ENCODE data around the gene TMC3.
A peak's percentile ranks its signal among the peaks of the same experiment; 100 is the strongest.
"Not testable (repeated sequence)": the region's sequence is repeated elsewhere in the genome, so short reads cannot be mapped to it uniquely, and the experiment has no call there.

Gene TMC3
- total RNA-seq = 0 to 0.09 reads per million in 2 donors

- DNase-seq = no peak
Measured at GRCh38 chr15:81373775-81374395, at the start of gene TMC3. TMC3 (minus strand) TSS chr15:81374213; CDS start chr15:81374077, 136 bp downstream.

GRCh38 chr15:81421461-81421860 lies 47.4 kb upstream of the TMC3 start:
- no peak for DNase-seq

- no peak for DNase-seq
Measured at GRCh38 chr15:81419332-81419943, 45.4 kb upstream of the TMC3 start.

GRCh38 chr15:81418891-81419290 lies 44.9 kb upstream of the TMC3 start:
- no peak for DNase-seq

GRCh38 chr15:81418444-81418843 lies 44.4 kb upstream of the TMC3 start:
- DNase-seq = no peak

GRCh38 chr15:81414274-81414968 lies 40.4 kb upstream of the TMC3 start:
- DNase-seq = not testable (repeated sequence)

GRCh38 chr15:81413851-81414250 lies 39.8 kb upstream of the TMC3 start:
- peak; percentile 10 for DNase-seq

GRCh38 chr15:81411969-81412633 lies 38.1 kb upstream of the TMC3 start:
- DNase-seq = no peak

- no peak for DNase-seq
Measured at GRCh38 chr15:81411051-81411450, 37.0 kb upstream of the TMC3 start.

GRCh38 chr15:81410318-81410753 lies 36.3 kb upstream of the TMC3 start:
- no peak for DNase-seq

- DNase-seq = no peak
Measured at GRCh38 chr15:81407718-81408117, 33.7 kb upstream of the TMC3 start.

GRCh38 chr15:81407176-81407575 lies 33.2 kb upstream of the TMC3 start:
- DNase-seq = no peak

- no peak for DNase-seq
Measured at GRCh38 chr15:81400640-81401236, 26.7 kb upstream of the TMC3 start.

GRCh38 chr15:81398910-81399551 lies 25.0 kb upstream of the TMC3 start:
- DNase-seq = no peak

- DNase-seq = no peak
Measured at GRCh38 chr15:81398456-81398855, 24.4 kb upstream of the TMC3 start.

GRCh38 chr15:81394603-81395002 lies 20.6 kb upstream of the TMC3 start:
- DNase-seq = no peak

- no peak for DNase-seq
Measured at GRCh38 chr15:81391657-81392056, 17.6 kb upstream of the TMC3 start.

GRCh38 chr15:81388436-81388770 lies 14.4 kb upstream of the TMC3 start:
- DNase-seq = no peak

- DNase-seq = no peak
Measured at GRCh38 chr15:81387621-81388435, 13.8 kb upstream of the TMC3 start.

- DNase-seq = no peak
Measured at GRCh38 chr15:81386947-81387346, 12.9 kb upstream of the TMC3 start.

- DNase-seq = no peak
Measured at GRCh38 chr15:81385721-81386076, 11.7 kb upstream of the TMC3 start.

Data from activated gamma-delta T cell (primary cell).